Progenitor cell of endocrine pancreas (in vitro differentiated cells): ENCODE measurements around the gene ADAMTS14. TPM values are rescaled to one million over a fixed set of nuclear protein-coding genes. Genes with fewer than 3 reads are reported as not detected.

ENCODE experiments used
- DNase-seq: peaks from one replicate; pipeline ENCODE4 v3.0.0; 2021; ENCODE audit warnings: low spot score; ENCODE audit not compliant: unreplicated experiment
- H3K27ac Mint-ChIP-seq: 2 replicates; pipeline ENCODE4 v1.8.0; 2021; ENCODE audit warnings: mild to moderate bottlenecking, moderate library complexity, mixed read lengths
- H3K27me3 Mint-ChIP-seq: 2 replicates; pipeline ENCODE4 v1.8.0; 2021; ENCODE audit warnings: mixed read lengths
- H3K36me3 Mint-ChIP-seq: 2 replicates; pipeline ENCODE4 v1.8.0; 2022; ENCODE audit warnings: mixed read lengths; ENCODE audit not compliant: insufficient read depth
- H3K4me1 Mint-ChIP-seq: 2 replicates; pipeline ENCODE4 v1.8.0; 2021; ENCODE audit warnings: low read depth, mixed read lengths
- H3K4me3 Mint-ChIP-seq: 2 replicates; pipeline ENCODE4 v1.8.0; 2021; ENCODE audit warnings: low read depth, mild to moderate bottlenecking, moderate library complexity, mixed read lengths
- H3K9me3 Mint-ChIP-seq: 2 replicates; pipeline ENCODE4 v1.8.0; 2021; ENCODE audit warnings: low read depth, mixed read lengths
- CTCF ChIP-seq: fragments of 200-600 bp; sonication (generic); IDR thresholded peaks from one replicate; pipeline ENCODE4 v1.5.0; 2021; ENCODE audit warnings: antibody characterized with exemption, mild to moderate bottlenecking; ENCODE audit not compliant: unreplicated experiment
- total RNA-seq: library from RNA; stranded (reverse); gene quantifications from 2 replicates; pipeline ENCODE4 v1.2.1, GENCODE V29; 2021

Gene ADAMTS14
- total RNA-seq, 1 donor from 2014 or later = 0.05 TPM

- no peak for TF ChIP-seq CTCF
- Mint-ChIP-seq H3K27me3 (no peaks in the 10 kb centered on the region), H3K4me3 (no peak overlapping the region), H3K27ac (no peak overlapping the region), H3K4me1 (no peaks in the 10 kb centered on the region), H3K9me3 (no peaks in the 10 kb centered on the region), H3K36me3 (no peaks in the 10 kb centered on the region)
- DNase-seq = no peak
Measured at GRCh38 chr10:70722820-70723424, 50.6 kb downstream of the ADAMTS14 start.

- Mint-ChIP-seq H3K27ac (no peak overlapping the region), H3K4me1 (no peaks in the 10 kb centered on the region), H3K9me3 (no peaks in the 10 kb centered on the region), H3K36me3 (no peaks in the 10 kb centered on the region), H3K27me3 (no peaks in the 10 kb centered on the region), H3K4me3 (no peak overlapping the region)
- no peak for TF ChIP-seq CTCF
- DNase-seq = no peak
Measured at GRCh38 chr10:70723771-70724170, 51.5 kb downstream of the ADAMTS14 start.

- Mint-ChIP-seq H3K27ac (no peak overlapping the region), H3K4me1 (no peaks in the 10 kb centered on the region), H3K36me3 (no peaks in the 10 kb centered on the region), H3K27me3 (peaks cover 7% of the 10 kb centered on the region), H3K4me3 (no peak overlapping the region), H3K9me3 (no peaks in the 10 kb centered on the region)
- TF ChIP-seq CTCF = no peak
- no peak for DNase-seq
Measured at GRCh38 chr10:70726909-70727495, 54.7 kb downstream of the ADAMTS14 start.

GRCh38 chr10:70728328-70728727 lies 56.0 kb downstream of the ADAMTS14 start:
- no peak for DNase-seq
- peaks cover 7% of the 10 kb centered on the region for H3K27me3 Mint-ChIP-seq
- H3K4me1 Mint-ChIP-seq = no peaks in the 10 kb centered on the region
- no peaks in the 10 kb centered on the region for H3K9me3 Mint-ChIP-seq
- no peak overlapping the region for H3K27ac Mint-ChIP-seq
- no peak overlapping the region for H3K4me3 Mint-ChIP-seq
- no peaks in the 10 kb centered on the region for H3K36me3 Mint-ChIP-seq
- TF ChIP-seq CTCF = no peak

- no peak for DNase-seq
- no peaks in the 10 kb centered on the region for H3K4me1 Mint-ChIP-seq
- H3K27ac Mint-ChIP-seq = no peak overlapping the region
- TF ChIP-seq CTCF = no peak
- no peak overlapping the region for H3K4me3 Mint-ChIP-seq
- H3K27me3 Mint-ChIP-seq = peaks cover 7% of the 10 kb centered on the region
- no peaks in the 10 kb centered on the region for H3K9me3 Mint-ChIP-seq
- no peaks in the 10 kb centered on the region for H3K36me3 Mint-ChIP-seq
Measured at GRCh38 chr10:70729763-70730357, 57.6 kb downstream of the ADAMTS14 start.
